Upper lobe of left lung (tissue), 4 donors: ENCODE results near the gene SPX.

Experiments used
- CTCF ChIP-seq, 6 experiments: fragments of 450-650 bp in 4 of 6; fragments of 200-600 bp in 2 of 6; sonication (generic) in 2 of 6; IDR thresholded peaks; one replicate each; pipeline ENCODE4 v1.5.1; 2016 to 2019; ENCODE audit warnings: antibody characterized with exemption in 6 of 6
- POLR2A ChIP-seq, 4 donors: fragments of 450-650 bp; IDR thresholded peaks; one replicate each; pipeline ENCODE4 v1.5.1; 2016 to 2017; ENCODE audit warnings: antibody characterized with exemption in 4 of 4, mild to moderate bottlenecking in 2 of 4

- TF ChIP-seq CTCF (IDR thresholded peaks at IDR 0.05) = no peak
- no peak for TF ChIP-seq POLR2A (IDR thresholded peaks at IDR 0.05)
Measured at GRCh38 chr12:21571046-21571445, 45.0 kb downstream of the SPX start.
